Daoy (cell line): ENCODE data around the gene WNT9A. TPM values are rescaled to one million over a fixed set of nuclear protein-coding genes. Genes with fewer than 3 reads are reported as not detected.

Experiments used
- DNase-seq: peaks from one replicate; pipeline ENCODE4 v3.0.0-alpha.2; 2015; ENCODE audit warnings: low read depth
- total RNA-seq: library from RNA; depleted of rRNA; stranded (reverse); fragments of >200 nt; shearing (Covaris generic); gene quantifications from 2 replicates; pipeline ENCODE4 v1.2.3, GENCODE V29; 2014

The WNT9A gene
- total RNA-seq, 1 experiment from 2014 or later = 0.57 TPM

DNA sequence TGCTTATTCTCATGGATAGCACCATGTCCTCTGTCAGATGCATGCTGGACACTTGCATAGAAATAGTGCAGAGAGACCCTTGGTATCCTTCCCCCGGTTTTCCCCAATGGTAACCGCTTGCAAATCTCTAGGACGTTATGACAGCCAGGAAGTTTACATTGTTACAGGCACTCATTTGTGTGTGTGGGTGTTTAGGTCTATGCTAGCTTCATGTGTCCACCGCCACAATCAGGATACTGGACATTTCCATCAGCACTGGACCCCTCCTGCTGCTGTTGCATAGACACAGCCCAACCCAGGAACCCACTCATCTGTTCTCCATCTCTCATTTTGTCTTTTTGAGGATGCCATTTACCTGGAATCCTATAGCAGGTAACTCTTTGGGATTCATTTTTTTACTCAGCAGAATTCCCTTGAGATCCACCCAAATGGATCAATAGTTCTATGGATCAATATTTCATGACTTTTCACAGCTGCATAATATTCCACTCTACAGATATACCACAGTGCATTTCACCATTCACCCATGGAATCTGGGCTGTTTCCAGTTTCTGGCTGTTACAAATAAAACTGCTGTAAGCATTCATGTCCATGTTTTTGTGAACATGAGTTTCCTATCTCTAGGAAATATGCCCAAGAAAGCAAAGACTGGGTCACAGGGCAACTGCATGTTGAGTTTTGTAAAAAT, 6.6 kb upstream of the WNT9A start:
- no peak for DNase-seq

- DNase-seq = no peak
These were observed 5.3 kb upstream of the WNT9A start for GRCh38 chr1:227953022-227953412.

- no peak for DNase-seq
These were observed 4.8 kb upstream of the WNT9A start for GRCh38 chr1:227952374-227953021.

DNA sequence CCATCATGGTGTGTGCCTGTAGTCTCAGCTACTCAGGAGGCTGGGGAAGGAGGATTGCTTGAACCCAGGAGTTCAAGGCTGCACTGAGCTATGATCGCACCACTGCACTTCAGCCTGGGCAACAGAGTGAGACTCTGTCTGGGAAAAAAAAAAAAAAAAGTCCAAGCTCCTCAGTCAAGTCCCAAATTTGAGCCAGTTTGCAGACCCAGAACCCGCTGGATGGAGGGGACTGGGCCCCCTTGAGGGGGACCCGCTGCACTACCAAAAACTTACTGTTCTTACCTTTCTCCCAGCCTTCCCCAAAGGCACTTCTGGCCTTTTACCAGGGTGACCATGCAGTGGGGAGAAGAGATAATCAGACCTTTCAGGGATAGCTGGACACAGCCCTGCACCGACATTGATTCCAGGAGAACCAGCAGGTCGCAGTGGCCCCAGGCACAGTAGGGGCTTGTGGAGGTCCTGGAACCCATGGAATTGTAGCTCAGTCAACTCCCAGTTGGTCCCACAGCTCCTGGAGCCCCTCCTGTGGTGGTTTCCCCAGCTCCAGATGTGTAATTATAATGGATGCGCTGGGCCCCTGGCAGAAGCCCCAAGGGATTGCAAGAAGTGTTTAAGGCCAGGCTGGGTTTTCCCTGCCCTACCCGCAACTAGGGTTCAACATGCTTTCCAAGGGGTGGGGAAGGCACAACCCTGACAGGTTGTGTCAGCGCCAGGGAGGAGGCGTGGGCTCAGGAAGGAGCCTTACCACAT, 4.1 kb upstream of the WNT9A start:
- DNase-seq = peak; percentile 49

DNA sequence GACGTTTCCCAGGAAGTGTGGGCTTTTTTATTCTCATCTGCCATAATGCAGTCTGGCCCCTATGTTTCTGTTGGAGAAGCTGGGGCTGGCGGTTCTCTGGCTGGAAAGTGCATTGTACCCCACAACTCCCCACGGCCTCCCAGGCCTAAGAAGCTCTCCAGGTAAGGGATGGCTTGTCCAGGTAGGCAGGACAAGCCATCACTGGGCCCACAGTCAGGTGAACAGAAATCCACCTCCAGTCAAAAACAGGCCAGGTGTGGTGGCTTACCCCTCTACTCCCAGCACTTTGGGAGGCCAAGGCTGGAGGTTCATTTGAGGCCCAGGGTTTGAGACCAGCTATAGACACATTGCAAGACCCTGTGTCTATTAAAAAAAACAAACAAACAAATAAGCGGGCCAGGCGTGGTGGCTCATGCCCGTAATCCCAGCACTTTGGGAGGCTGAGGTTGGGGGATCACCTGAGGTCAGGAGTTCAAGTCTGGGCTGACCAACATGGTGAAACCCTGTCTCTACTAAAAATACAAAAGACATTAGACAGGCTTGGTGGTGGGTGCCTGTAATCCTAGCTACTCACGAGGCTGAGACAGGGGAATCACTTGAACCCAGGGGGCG, 3.1 kb upstream of the WNT9A start:
- no peak for DNase-seq

- DNase-seq = no peak
These were observed 2.4 kb upstream of the WNT9A start for GRCh38 chr1:227949954-227950734.

DNA sequence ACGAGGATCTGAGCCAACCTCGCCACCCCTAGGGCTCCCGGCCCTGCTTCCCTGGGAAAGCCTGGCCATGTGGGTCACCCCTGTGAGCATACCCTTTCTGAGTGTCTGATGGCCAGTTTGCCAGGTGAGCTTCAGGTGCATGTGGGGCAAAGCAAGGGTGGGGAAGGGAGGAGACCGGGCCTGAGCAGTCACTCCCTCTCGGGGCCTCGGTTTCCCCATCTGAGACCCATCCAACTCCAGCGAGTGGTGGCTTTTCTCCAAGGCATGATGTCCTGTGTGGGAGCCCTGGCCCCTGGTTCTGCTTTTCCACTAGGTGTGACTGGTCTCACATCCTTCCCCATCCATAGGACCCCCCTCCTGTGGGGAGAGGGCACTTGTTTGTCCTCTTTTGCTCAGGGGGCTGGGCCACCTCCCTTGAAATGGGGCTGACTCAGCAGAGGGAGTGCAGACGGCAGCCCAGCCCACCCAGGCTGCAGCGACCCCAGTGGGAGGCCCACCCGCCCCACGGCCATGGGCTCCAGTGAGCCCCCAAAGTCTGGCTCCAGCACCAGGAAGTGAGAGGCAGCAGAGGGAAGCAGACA, 1.7 kb upstream of the WNT9A start:
- DNase-seq = no peak

- DNase-seq = no peak
These were observed 945 bp upstream of the WNT9A start for GRCh38 chr1:227948493-227949260.

DNA sequence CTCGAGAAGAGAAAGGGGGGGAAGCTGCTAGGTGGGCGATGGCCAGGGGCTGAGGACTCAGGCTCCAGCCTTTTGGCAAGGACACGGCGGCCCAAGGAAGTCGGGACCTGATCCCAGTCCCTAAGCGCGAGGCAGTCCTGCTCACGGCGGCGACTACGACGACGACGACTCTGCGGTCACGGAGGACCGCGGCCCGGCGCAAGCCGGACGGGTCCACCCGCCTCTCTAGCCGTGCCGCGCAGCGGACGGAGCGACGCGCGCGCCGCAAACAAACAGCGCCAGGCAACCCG, 401 bp downstream of the WNT9A start:
- DNase-seq = no peak

DNA sequence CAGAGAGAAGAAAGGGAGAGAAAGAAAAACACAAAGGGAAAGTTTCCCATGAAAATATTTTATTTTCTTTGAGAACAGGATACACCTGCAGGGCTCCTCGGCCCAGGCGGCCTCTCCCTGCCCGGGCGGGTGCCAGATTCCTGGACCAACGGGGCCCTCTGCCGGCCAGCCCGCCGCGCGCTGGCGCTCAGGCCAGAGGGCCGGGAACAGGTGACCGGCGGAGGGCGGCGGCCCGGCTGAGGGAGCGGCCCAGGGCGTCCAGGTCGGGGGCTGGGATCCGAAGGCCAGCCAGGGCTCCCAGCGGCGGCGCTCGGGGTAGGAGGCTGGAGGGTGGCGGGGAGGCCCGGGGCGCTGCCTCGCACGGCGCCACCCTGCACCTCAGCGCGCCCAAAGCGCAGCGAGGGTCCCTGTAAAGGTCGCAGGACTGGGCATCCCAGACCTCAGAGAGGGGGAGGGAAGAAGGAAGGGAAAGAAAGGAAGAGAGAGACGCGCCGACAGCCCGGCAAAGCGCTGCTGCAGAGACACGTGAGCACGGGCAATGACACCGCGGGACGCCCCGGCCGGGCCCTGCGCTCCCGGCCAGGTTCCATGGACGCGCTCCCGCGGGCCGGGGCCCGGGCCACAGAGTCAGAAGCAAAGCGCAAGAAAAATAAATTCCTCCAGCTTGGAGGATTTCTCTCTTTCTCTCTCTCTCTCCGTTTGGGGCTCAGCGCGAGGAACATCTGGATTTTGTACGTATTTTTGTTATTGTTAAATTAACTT, 927 bp downstream of the WNT9A start:
- DNase-seq = peak; percentile 81

GRCh38 chr1:227945891-227946623, 1.7 kb downstream of the WNT9A start:
- peak; percentile 79 for DNase-seq

DNA sequence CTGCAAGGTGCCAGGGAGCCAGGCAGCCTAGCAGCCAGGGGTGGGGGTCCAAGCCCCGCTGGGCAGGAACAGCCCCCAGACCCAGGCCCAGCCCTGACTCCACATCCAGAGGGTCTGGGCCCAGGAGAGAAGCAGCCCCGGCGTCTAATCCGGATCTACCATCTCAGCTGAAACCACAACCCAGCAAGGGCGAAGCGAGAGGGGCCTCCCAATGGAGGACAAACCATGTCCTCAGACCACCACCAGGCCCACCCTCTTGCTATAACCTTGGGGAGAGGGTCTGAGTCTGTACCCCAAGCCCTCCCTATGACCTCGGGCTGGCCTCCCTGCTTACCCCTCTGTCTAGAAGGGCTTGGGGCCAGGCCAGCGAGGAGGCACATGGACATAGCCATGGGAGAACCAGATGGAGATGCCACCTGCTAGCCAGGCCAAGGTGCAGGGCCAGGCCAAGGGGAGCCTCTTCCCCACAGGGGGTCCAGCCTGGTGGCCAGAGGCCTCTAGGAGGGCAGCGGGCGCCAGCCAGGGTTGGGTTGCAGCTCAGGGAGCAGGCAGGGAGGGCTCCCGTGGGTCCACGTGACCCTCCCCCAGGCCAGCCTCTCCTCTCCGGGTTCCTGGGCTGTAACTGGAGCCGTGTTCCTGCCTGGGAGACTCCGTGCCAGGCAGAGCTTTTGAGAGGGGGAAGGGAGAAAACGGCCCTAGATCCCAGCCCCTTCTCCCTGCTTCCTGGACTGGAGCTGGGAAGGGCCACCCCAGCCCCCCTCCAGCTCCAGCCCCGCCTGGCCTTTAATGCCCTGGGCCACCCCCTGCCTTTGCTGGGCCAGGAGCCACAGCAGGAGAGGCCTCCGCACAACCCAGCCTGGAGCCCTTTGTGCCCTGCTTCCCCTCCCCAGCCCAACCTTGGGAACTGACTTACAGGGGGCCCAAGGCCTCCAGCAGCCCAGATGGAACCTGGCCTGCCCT, 2.5 kb downstream of the WNT9A start:
- DNase-seq = no peak

DNA sequence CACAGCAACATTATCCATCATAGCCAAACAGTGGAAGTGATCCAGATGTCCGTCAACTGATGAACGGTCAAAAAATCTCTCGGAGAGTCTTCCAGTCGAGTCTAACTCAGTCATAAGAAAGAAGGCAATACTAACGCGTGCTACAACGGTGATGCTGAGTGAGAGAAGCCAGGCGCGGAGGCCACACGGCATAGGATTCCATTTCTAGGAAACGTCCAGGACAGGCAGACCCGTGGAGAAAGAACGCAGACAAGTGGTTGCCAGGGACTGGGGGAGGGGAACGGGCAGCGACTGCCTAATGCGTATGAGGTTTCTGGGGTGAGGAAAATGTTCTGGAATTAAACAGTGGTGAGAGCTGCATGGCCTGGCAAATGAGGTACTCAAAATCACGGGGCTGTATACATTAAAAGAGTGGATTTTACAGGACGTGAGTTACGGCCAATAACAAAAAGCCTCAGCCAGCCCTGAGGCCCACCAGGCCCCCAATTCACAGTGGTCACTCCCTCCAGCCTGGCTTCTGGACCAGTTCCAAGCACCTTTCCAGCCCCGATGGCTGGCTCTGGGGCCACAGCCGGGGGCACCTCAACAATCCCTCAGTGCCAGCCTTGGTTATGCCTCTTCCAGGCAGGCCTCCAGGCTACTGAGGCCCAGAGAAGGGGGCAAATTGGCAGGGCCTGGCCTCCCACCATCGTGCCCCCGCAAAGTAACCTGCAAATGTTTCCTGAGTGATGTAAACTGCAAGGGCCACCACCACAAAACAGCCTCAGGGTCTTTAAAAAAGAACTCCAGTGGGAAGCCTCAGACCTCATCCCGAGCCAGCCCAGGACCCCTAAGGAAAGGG, 3.4 kb downstream of the WNT9A start:
- DNase-seq = no peak

GRCh38 chr1:227943381-227944089, 4.2 kb downstream of the WNT9A start:
- DNase-seq = no peak

GRCh38 chr1:227942716-227943261, 4.9 kb downstream of the WNT9A start:
- DNase-seq = no peak

- no peak for DNase-seq
These were observed 5.6 kb downstream of the WNT9A start for GRCh38 chr1:227942021-227942715.
